Hippocampal formation (tissue), 2 donors: ENCODE results near the gene CD8A.
"Not testable (repeated sequence)": the region's sequence is repeated elsewhere in the genome, so short reads cannot be mapped to it uniquely, and the experiment has no call there.

Experiments used
- DNase-seq, 2 donors: peaks; one replicate each; lab custom pipeline; 2025; lab: John Stamatoyannopoulos, UW

CD8A gene

DNA sequence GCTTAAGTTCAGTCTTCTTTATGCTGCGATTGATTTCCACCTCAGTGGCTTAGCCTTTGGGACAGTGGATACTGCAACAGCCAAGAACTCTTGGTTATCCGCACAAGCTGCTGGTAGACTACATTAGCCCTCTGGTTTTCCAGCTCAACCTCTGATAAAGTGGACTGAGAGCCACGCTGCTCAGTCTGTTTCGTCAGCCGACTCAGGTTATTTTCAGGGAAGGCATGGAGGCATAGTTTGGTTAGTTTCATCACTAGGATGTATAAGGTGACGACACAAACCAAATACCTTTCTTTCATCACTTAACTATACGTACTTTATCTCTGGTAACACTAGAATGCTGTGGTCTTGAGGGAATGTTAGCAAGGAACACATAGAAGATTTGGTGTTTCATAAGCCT lies 14.2 kb downstream of the CD8A start:
- DNase-seq = no peak

DNA sequence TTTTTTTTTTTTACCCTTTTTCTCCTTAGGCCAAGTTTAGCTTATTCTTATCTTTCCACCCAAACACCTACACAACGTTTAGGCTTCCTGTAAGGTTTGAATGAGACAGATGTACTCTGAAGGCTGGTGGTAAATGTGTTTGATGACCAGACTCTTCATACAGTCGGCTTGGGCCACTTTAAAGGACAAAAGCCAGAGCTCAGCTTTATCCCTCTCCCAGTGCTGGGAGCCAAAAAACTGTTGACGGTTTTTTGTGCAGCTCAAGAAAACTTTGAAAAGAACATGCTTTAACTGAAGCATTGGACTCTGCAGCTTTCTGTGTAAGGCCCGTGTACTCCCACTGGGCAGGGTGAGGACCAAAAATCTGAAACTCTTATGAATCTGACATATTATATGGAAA lies 15.4 kb downstream of the CD8A start:
- DNase-seq = no peak

DNA sequence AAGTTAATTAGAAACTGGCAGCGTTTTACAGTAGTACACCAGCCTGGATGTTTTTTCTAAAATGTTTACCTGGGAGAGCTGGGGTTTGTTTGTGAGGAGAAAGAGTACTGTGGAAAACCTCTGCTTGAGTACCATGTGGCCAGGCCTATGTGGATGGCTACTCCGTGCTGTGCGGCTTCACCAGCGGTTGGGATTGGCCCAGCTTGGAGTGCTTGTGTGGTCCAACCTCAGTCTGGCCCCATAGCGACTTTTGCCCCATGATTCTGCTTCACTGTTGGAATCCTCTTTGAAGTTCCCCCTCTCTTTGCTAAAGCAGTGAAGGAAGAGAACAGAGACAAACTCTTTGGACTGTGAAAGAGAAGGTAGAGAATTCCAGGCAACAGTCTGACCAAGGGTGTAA lies 15.9 kb downstream of the CD8A start:
- DNase-seq = no peak

DNA sequence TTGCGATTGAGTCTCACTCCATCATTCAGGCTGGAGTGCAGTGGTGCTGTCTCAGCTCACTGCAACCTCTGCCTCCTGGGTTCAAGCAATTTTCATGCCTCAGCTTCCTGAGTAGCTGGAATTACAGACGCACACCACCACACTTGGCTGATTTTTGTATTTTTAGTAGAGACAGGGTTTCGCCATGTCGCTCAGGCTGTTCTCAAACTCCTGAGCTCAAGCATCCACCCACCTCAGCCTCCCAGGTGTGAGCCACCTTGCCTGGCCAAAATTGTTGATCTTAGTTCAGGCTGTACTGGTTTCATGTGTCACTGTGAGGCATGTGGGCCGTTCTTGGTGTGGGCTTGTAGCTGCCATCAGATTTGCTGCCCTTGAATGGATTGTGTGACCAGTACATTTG lies 18.1 kb downstream of the CD8A start:
- no peak for DNase-seq

DNA sequence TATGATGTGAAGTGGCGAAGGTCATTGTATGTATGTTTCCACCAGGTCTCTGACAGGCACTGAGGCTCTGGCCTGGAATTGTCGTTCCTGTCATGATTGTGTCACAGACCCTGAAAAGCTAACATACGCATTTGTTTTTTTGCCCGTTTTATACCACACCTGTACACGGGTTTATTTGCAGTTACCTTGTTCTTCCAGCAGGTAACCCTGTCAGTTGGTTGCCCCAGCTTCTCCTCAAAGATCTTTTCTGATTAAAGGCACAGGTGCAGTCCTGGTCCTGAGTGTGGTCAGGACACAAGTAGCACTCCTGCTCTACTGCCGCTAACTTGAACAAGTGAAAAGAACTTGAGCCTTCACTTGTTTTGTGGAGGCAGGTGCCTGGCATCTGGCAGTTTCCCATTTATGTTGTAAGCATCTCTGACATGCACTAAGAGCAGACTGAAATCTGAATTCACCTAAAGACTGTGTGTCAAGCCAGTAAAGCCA lies 19.9 kb downstream of the CD8A start:
- no peak for DNase-seq

DNA sequence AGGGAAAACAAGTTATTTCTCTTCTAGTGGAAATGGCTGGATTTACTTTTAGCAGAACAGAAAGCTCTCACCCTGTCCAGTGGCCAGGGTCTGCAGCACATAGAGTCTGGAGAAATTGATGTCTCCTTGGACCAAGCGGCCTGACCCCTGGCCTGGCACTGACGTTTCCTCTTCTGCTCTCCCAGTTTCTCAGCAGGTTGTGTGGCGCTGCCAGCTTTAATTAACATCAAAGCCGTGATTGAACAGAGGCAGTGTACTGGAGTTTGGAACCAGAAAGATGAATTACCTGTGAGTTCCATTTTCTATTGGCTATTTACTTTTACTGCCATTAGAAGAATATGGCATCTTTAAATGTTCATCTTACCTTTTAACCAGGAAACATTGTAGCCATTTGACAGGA lies 20.9 kb downstream of the CD8A start:
- DNase-seq = no peak

DNA sequence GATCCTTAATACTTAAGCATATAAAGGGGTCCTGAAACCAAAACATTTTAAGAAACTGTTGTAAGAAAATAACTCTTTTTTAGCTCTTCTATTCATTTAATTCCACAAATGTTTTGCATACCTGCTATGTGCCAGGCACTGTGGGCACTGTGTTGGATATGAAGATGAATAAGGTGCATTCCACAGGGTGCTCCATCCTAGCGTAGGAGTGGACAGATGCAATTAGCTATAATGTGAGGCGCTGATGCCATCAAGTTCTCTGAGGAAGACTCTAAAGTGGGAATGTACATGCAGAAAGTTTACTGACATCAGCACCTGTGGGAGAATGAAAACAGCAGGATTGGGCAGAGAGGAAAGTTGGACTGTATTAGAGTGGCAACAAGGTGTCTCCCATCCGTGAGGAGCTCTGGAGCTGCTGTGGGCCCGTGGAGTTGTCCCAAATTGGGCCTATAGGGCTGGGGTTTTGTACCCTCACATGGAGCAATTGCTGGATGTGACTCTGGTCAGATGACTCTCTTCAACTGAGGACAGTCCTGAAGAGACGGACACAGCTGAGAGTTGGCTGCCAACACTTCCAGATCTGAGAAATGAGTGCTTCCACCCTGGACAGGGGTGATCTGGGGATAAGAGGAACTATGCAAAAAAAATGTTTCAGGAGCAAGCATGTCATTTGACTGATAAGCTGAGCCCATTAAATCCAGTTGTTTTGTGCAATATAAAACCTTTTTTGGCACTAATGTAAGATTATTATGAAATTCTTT lies 22.3 kb downstream of the CD8A start:
- DNase-seq = no peak

DNA sequence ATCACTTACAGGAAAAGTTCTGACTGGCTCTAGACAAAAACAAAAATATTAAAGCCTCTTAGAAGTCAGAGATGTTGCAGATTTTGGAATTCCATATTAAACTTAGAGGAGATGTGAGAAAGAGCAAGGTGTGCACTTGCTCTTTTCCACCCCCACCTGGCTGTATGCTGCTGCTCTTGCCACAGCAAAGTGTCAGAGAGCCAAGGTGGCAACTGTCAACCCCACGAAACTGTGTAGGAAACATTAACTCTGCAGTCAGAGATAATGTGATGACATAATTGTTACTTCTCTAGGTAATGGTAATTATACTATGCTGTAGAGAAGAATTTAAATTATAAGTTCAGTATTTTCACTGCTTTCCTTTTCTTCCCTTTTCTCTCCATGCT lies 25.4 kb downstream of the CD8A start:
- DNase-seq = no peak

DNA sequence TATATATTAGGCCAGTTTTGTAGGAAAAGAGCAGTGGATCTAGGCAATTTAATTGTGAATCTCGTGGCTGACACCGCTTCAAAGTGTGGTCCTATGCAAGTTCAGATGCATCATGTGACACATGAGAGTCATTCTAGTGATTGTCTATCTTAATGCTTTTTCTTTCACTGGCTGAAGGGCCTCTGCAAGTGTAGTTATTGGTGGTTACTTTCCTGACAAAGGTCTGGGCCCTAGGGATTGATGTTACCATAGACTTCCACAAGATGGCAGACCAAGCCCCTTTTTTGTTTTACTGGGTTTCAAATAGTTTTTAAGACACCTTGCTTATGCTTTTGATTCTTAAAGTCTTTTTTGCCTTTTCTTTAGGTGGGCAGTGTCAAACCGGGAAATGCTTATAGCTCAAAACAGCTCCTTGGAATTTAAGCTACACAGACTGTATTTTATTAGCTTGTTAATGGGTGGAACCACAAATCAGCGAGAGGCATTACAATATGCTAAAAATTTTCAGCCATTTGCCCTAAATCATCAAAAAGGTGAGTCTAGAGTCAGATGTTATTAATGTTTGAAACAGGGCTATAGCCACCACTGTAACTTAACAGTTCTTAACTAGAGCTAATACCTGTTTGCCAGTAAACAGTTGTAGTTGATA lies 25.9 kb downstream of the CD8A start:
- DNase-seq = peak in 1 of 2 donors; percentile 50

DNA sequence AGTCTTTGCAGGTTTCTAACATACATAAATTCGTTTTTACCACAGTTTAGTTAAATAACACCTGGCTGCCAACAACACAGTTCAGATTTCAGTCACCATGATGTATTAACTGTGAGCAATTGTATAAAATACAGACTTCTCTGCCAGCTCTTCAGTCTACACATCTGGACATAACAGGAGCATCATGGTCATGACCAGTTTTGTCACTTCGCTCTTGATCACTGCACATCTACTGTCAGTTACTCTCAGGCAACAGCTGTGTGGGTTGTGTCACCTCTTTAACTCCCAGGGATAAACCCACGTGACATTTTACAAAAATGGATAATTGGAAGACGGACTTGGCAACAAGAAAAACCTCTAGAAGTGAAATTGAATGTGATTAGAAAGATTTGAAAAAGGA lies 30.3 kb downstream of the CD8A start:
- DNase-seq = no peak

DNA sequence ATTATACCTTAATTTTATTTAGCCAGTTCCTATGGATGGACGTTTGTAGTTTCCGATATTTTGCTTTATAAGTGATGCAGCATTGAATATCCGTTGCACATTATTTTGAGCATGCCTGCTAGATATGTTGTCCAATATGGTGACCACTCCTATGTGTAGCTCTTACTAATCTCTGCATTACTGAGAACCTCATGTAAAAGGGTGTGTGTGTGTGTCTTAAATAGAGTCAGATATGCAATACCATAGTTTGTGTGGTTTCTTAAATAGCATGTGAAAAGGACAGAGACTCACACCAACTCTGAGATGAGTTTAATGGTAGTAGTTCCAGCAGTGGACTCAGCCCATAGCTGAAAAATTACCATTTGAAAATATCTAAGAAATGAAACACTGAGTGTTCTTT lies 32.3 kb downstream of the CD8A start:
- DNase-seq = no peak

DNA sequence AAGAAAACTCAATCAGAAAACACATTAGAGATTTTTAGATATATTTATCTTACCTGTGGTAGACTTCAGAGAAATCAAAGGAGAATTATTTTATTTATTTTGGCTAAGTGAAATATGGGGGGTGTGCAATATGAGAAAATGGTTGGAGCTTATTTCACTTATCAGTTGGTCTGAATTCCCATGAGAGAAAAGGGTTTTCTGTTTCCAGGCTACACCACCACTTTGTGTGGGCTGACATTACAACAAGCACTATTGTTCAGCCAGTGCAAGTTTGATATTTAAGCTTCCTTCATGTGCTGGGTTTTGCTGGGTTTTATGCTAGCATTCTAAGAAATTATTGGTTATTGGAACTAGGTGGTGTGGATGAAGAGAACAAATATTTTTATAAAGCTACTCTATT lies 37.1 kb downstream of the CD8A start:
- peak in 1 of 2 donors; percentile 36 for DNase-seq

DNA sequence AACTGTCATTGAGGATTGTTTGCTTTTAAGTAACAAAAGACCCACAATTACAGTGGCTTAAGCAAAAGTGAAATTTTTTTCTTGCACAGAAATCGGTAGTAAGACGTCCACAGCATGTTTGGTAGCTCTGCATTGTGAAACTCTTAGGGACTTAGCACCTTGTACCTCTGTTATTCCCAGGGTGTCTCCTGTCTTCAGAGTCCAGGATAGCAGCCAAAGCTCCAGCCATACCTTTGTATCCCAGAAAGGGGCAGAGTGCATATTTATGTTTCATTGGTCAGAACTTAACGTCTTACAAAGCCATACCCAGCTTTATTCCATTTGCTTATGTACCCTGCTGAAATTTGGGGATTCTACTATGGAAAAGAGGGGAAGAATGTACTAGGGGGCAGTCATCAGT lies 37.8 kb downstream of the CD8A start:
- no peak for DNase-seq

DNA sequence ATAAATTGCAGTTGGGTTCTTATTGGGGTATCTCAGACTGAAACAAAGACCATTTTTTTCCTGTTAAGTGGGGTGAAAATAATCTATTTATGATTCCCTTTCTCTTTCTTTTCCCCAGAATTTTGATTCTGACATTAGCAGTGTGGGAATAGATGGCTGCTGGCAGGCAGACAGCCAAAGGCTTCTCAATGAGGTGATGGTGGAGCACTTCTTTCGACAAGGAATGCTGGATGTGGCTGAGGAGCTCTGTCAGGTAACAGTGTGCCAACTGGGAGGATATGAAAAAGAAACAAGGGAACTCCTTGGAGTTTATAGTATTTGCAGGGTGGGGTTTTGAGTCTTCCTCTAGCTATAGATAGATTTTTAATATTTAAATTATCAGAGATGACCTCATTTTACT lies 38.9 kb downstream of the CD8A start:
- DNase-seq = no peak

DNA sequence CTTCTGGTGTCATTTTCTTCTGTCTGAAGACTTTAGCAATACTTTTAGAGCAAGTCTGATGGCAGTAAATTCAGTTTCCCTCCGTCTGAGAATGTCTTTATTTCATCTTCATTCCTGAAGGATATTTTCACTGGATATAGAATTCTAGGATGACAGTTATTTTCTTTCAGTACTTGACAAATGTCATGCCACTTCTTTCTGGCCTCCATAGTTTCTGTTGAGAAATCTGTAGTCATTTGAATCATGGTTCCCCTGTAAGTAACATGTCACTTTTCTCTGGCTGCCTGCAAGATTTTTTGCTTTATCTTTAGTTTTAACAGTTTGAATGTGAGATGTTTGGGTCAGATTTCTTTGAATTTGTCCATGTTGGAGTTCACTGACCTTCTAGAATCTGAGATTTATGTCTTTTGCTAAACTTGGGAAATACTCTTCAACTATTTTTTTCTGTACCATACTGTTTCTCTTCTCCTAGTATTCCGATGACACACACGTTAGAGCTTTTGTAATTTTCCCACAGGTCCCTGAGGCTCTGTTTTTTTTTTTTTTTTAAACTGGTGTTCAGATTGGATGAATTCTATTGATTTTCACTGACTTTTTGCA lies 40.4 kb downstream of the CD8A start:
- no peak for DNase-seq

DNA sequence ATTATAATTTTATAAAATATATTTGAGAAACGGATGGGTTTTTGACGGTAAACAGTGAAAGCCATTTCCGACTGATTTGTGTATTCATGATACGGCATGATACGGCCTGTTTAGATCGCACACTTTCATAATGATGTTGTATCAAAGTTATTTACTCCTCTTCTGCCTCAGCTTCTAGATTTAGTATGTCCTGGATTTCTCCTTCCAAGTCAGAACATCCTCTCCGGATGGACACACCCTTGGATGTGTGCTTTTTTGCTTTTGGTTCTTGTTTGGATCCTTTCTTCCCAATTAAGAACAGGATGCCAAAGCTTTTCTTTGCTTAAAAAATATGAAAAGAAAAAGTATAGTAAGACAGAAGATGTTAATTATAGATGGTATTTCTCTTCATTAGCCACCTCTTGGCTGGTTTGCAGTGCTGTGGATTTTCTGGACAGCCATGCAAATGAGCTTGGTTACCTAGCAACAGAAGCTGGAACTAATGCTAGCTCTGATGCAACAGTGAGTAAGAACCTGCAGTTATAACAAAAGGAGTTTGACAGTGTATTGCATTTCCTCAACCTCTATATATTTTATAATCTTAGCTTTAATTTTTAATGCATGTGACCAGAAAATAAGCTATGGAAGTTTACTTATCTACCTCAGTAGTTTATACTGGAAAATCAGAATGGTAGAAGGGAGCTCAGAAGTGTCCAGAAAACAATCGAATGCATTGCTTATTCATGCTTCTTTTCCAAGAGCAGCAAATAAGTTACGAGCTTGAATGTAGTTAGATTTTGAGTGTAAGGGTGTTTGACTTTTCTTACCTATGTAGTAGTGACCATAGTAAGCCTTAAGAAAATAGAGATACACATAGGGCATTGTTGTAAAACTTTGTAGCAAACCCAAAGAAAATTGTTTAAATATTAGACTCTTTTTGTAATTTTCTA lies 42.7 kb downstream of the CD8A start:
- peak in 1 of 2 donors; percentile 75 for DNase-seq

DNA sequence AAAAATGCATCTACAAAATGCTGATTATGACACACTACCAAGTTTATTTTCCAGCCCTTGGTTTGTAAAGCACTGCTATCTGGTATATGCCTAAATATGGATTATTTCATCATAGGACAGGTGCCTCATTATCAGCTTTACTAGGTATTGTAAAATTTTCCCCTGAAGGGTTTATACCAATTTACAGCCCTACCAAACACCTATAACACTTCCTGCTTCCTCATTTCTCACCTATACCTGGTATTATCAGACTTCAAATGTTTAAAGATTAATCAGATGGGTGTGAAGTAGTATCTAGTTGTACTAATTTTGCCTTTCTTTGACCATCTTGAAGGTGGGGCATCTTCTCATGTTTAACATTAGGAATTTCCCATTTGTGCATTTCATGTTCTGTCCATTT lies 43.8 kb downstream of the CD8A start:
- no peak for DNase-seq

DNA sequence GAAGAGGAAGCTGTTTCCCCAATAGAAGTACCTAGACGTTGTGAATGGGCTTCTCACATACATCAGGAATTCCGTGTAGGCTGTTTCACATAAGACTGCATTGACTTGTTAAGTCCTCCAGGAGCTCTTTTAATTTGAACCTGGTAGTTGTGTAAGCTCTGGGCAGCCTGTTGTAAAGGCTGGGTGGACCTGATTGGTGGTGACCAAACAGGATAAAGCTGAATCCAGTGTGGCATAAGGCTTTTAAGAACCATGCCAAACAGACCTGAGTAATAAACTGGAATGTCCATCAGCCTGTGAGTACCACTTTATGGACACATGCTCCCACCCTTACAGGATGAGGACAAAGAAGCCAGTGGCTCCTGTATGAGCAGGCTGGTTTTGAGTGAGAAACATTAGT lies 46.6 kb downstream of the CD8A start:
- DNase-seq = no peak

DNA sequence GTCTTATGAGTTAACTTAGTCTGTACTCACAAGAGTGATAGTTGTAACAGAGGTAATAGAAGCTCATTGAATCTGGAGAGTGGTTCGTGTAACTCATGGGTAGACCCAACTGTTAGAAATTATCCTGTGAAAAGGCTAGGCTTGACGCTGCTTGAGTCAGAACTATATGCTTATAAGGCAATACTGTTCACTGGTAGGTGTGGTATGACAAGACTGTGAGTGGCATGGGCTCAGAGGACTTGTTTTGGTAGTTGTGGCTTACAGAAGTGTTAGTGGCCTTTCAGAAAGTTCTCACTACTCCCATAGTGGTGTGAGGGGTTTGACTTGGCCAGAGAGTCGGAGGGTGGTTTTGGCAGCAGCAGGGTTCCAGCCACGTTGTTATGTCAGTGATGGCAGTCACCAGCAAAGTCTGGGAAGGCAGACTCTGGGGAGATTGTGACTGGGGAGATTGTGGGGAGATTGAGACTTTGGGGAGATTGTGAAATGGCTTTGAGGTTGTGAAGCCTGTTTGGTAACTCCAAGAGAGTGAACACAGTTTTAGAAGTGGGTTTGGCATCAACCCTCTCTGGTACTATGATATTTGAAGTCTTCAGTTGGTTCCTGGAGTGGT lies 48.7 kb downstream of the CD8A start:
- not testable (repeated sequence) for DNase-seq

DNA sequence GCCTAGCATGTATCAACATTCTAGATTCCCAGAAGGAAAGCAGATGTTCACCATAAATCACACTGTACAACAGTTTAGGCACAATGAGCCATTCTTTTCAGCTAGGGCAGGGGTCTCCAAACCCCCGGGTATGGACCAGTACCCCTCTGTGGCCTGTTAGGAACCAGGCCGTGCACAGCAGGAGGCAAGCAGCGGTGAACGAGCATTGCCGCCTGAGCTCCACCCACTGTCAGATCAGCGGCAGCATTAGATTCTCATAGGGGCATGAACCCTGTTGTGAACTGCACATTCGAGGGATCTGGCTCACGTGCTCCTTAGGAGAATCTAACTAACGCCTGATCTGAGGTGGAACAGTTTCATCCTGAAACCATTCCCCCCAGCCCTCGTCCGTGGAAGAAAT lies 50.8 kb downstream of the CD8A start:
- DNase-seq = not testable (repeated sequence)

DNA sequence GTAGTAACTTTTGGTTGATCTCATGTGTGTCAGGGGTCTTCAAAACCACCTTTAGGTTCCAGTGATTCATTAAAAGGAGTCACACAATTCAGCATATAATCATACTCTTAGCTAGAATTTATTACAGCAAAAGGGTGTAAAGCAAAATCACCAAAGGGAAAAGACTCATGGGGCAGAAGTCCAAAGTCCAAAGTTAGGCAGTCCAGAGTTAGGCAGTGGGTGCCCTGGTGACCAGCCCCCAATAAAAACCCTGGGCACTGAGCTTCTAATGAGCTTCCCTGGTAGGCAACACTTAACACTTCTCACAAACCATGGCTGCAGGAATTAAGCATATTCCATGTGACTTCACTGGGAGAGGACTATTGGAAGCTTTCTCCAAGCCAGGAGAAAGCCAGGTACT lies 51.2 kb downstream of the CD8A start:
- not testable (repeated sequence) for DNase-seq

DNA sequence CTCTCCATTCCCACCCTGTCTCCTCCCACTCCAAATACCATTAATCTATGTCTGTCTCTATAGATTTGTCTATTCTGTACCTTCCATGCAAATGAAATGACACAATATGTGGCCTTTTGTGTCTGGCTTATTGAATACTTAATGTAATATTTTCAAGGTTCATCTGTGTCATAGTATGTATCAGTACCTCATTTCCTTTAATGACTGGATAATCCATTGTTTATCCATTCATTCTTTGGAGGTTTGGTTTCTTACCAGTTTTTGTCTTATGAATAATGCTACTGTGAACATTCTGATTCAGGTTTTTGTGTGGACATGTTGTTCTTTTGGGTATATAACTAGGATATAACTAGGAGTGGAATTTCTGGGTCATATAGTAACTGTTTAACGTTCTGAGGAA lies 55.8 kb downstream of the CD8A start:
- not testable (repeated sequence) for DNase-seq
